ENCODE results near the gene DHFR.
"Not testable (repeated sequence)": the region's sequence is repeated elsewhere in the genome, so short reads cannot be mapped to it uniquely, and the experiment has no call there.

Gene DHFR

DNA sequence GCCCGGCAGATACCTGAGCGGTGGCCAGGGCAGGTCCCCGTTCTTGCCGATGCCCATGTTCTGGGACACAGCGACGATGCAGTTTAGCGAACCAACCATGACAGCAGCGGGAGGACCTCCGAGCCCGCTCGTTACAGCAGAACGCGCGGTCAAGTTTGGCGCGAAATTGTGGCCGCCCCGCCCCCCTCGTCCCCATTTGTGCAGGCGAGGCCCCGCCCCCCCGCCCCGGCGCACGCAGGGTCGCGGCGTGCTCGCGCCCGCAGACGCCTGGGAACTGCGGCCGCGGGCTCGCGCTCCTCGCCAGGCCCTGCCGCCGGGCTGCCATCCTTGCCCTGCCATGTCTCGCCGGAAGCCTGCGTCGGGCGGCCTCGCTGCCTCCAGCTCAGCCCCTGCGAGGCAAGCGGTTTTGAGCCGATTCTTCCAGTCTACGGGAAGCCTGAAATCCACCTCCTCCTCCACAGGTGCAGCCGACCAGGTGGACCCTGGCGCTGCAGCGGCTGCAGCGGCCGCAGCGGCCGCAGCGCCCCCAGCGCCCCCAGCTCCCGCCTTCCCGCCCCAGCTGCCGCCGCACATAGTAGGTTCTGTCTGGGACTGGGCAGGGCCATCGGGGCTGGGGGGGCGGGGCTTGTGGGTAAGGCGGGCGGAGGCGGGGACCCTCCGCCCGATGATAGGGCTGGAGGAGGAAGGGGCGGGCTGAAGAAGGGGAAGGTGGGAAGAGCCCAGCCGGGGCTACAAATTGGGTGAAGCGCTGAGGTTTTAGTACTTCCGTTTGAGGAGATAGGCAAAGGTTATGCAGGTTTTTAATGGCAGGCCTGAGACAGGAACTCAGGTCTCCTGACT lies at the start of gene DHFR, which contains the start of gene MSH3:
Gene DHFR (minus strand): TSS at position 593 of the 840 bp plus-strand sequence. CDS start 494 bp downstream, at position 99.
Gene MSH3 (plus strand): TSS at position 262 of the 840 bp plus-strand sequence. CDS start 76 bp downstream, at position 338.
- peak; percentile 95 for DNase-seq

DNA sequence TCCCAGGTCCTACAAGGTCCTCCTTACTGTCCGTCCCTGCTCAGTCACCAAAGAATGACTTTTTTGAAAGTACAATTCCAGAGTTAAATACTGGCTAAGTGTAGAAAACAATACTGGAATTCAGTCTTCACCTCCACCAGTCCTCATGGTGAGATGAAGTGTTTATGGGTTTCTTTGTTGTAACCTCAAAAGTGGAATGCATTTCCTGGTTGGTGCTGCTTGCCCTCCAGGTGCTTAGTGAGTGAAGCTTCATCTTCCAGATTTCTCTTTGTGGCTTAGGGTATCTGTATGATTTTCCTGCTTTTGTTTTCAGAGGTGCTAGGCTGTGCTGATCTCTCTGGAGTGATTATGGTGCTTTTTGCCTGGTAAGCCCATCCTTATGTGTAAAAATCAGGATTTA lies 49.4 kb upstream of the DHFR start:
- no peak for DNase-seq

DNA sequence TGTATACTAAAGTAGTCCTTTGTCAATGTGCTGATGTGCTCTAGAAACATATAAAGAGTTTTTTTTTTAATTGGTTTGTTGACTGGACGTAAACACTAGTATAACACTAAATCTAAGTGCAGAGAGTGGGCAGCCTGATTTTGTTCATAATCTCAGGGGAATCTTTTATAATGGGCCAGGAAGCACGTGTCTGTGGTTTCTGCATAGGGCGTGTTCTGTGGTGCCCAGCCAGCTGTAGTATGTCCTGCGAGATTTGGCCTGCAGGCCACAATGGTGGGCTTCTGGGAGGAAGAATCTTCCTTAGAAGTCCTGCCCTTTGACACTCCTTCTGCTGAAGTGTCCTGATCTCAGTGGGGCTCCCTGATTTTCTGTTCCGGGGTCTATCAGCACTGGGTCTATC lies 49.0 kb upstream of the DHFR start:
- DNase-seq, result no peak

DNA sequence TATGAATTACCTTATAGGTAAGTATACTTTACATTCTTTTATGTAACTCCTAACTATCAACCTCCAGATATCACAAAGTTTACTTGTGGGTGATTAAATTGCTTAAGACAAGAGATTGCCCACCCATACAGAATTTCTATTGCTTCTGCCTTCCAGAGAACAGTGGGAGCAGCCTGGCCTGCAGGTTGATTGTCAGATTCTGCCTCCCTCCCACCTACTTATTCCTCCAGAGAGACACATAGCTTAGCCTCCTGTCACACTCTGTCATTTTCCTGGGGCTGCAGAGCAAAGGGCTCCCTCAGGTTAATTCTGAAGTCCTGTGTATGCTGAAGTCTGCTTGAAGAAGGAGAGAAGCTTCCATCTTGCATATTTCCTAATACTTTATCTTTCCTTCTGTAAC lies 48.5 kb upstream of the DHFR start:
- no peak for DNase-seq

DNA sequence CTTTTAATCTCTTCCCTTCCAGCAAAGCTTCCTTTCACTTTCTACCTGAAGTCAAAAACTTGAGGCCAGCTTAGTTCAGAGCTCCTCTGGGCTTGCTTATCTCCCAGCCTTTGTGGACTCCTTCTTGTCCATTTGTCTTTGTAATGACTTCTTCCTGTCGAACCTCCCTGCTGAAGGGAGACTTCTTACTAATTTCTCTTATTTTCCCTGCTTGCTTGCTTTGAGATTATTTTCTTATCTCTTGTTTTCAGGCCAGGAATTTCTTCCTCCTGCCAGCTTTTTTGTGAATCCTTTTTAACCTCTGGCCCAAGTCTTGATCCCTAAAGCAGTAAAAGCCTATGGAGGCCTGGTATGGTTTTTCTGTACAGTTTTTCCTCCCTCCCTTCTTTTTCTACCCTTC lies 46.8 kb upstream of the DHFR start:
- DNase-seq, result no peak

DNA sequence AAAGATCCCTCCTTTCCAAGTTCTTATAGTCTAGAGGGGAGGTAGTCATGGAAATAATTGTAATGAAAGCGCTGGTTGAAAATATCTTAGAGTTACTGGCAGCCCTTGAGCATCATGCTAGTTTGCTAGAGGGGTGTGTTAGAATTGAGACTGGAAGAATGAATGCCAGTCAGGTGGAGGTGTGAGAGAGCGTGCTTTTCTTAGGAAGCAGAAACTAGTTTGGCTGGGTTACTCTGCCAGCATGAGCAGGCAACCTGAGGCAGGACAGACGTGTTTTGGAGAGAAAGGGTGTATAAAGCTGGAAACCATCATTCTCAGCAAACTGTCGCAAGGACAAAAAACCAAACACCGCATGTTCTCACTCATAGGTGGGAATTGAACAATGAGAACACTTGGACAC lies 43.6 kb upstream of the DHFR start:
- no peak for DNase-seq

DNA sequence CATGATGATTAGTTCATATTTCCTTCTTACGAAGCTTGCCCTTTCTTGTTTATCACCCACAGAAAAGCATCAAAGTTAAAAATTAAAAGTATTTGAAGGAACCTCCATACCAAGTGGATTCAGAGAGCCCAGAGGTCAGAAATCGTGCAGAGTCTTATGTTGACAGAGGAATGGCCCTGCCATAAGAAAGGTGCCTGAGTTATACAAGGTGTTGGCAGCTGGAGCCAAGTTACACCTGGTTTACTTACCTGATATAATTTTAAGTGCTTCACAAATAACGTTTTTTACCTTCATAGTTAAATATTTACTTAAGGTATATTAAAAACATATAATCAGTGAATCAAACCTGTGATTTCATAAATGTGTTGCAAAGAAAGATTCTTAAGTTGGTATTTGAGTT lies 42.3 kb upstream of the DHFR start:
- DNase-seq, result no peak

DNA sequence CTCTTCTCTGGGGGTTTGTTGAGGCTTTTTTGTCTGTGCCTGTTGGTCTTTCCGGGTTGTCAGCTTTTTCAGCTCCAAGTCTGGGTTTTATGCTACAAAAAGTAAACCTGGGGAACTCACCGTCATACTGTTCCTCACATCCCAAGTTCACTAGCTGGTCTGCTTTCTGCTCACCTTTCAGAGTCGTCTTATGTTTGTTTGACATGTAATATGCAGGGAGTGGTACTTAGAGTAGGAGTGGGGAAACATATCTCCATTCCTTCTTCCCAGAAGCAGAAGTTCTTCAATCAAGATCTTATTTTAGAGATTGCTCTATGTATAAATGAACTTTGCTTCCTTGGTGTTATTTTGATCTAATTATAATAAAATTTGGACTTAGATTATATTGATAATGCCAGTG lies 41.7 kb upstream of the DHFR start:
- no peak for DNase-seq

DNA sequence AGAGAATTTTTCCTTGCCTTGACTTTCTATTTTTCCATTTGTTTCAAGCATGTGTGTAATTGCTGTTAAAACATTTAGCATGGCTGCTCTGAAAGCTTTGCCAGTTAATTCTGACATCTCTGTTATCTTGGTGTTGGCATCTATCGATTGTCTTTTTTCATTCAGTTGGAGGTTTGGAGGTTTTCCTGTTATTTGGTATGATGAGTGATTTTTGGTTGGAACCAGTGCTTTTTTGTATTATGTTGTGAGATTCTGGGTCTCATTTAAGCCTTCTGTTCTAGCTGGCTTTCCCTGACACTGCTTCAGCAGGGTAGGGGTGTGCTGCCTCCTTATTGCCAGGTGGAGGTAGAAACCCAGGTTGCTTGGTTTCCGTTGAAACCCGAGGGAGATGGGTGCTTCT lies 40.9 kb upstream of the DHFR start:
- DNase-seq, result no peak

DNA sequence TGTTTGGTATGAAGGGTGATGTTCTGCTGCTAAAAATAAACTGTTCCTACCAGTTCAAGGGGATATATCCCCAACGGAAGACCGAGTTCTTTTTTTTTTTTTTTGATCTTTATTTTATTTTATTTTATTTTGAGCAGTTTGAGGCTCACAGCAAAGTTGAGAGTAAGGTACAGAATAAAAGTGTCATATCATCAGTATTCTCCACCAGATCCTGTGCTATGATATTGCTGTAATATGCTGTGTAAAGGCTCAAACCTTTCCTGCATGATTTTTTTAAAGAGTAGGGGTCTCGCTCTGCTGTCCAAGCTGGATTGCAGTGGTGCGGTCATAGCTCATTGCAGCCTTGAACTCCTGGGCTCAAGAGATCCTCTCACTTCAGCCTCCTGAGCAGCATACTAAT lies 34.8 kb upstream of the DHFR start:
- DNase-seq, result no peak

DNA sequence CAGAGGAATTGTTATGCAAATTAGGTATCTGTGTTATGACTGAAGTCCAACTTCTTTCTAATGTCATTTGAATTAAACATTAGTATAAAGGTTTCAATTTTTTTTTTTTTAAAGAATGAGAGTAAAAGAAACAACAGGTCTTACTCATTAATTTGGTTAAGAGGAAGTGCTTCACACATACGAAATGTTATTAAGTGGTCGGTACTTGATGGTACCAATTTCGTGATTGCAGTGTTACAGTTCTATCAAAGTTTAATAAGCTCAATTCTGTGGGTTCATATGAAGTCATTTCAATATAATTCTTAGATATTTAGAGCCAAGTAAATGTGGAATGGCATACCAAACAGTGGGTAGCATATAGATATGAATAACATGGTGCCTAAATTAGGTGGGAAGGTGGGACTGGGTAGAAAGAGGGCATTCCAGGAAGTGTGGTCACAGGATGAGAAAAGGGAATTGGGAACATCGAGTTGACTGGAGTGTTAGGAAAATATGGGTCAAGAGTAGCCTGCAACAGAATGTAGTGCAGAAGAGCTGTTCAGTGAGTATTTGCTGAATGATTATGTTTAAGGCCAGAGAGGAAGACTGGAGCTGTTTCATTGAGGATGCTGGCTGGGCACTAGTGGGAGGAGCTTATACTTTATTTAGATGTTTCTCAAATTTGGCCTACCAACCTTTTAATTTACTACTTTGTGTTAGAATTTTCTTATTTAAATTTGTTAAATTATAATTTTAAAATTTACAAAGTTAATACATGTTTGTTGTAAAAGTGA lies 34.1 kb upstream of the DHFR start:
- no peak for DNase-seq

DNA sequence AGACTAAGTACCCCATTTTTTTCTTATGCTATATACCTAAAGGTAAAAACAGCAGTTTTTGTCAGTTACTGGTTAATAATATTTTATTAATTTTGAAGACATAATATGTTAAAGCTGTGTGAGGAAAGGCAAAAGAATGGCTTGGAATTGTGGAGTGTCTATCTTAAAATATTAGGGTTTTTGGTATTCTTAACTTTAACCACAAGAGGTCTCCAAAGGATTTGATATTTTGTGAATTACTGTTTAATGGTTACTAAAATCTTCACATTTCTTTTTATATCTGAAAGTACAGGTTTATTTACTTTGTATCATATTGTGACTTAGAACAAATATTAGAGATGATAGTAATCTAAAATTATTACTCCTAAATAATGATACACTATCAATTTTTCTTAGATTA lies 32.0 kb upstream of the DHFR start:
- DNase-seq, result no peak

DNA sequence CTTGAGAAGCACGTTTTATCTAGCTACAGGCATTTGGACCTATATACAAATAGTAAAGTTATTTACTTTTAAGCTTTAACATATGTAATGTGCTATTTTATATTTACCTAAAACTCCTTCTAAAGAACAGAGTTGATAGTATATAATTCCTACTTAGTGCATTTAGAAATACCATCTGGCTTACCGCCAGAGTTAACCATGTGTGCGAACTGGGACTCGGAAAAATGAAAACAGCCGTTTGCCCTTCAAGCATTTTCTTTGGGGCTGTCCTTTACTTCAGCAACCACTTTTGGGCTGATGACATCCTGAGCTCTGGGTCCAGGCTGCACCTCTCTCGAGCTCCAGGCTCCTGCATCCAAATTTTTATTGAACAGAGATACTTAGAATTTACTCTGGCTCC lies 21.9 kb upstream of the DHFR start:
- DNase-seq, result no peak

DNA sequence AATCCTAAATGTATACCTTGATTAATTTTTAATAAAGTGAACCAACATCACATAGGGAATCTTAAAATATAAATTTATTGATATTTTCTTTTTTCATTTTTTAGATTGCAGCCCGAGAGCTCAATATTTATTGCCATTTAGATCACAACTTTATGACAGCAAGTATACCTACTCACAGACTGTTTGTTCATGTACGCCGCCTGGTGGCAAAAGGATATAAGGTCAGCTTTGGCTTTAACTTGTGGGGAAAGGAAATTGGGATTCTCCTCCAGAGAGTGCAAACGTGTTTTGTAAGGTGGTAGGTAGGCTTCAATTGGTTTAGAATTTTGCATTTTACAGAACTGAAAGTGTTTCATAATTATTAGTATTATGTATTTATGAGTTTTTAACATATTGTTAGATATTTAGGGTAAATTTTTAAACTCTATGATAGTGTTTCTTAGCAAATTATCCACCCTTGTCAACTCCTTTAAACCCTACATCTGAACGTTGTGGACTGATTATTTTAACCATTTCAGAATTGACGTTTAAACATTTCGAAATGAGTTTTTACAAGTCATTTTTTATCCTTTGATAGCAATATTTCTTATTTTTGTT lies 17.5 kb upstream of the DHFR start:
- DNase-seq, result peak; percentile 57

DNA sequence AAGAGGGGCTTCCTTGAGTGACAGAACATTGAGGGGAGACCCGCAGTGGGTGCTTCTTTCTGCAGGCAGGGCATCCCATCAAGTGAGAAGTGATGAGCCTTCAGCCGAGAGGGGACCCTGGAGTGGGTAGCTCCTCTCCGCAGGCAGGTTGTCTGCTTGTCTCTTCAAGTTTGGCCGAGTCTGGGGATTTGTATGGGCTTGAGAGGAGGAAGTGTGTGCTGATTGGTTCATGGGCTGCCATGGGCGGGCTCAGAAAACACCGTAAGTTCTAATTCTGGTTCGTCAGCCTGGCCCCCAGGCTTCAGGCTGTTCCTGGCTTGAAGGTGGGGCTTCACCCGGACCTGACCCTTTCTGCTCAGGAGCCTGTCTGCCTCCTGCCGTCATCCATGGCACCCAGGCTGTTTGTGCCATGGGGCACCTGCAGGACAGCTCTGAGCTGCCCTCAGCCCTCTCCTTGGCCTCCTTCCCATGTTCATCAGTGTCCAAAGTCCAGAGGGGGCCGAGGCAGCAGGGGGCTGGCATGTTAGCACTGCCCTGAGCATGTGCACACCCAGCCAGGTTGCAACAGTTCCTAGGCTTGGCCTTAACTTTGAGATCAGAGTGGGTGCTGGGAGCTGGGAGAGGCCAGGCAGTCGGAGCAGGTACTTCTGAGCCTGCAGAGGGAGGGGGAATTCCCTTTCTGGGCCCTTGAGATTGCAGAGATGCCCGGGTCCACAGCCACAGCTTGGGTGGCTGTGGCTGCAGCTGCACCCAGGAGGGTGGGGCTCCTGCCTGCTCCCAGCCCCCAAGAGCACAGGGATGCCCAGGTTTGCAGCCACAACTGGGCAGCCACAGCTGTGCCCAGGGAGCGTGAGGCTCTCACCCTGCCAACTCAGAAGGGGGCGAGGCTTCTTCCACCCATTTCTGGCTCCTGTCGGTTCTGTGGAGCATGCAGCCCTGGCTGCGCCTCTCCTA lies 13.5 kb upstream of the DHFR start:
- DNase-seq, result no peak

DNA sequence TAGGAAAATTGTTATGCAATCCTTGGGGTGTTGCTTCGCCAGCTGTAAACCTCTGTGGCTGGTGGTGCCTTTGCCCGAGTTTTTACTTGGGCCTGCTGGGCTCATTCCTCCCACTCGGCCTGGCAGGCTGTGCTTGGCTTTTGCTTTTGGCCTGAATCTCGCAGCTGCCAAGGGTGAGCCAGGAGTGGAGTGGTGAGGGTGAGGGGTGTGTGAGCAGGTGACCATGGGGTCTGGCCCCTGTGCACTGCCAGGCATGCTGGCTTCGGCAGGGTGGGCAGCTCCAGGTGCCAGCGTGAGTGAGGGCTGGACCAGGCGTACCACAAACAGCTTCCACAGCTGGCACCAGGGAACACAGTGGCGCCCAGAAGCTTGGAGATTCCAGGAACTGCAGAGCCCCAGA lies 12.6 kb upstream of the DHFR start:
- no peak for DNase-seq

DNA sequence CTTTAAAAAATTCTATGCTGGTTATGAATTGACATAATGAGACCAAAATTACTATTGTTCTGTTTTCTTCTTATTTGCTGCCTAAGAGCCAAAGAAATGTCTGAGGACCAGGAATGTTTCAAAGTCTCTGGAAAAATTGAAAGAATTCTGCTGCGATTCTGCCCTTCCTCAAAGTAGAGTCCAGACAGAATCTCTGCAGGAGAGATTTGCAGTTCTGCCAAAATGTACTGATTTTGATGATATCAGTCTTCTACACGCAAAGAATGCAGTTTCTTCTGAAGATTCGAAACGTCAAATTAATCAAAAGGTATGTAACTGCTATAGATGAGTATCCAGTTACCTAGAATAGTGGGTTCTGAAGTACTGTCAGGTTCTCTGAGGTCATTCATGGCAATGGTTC lies 10.3 kb upstream of the DHFR start:
- no peak for DNase-seq

DNA sequence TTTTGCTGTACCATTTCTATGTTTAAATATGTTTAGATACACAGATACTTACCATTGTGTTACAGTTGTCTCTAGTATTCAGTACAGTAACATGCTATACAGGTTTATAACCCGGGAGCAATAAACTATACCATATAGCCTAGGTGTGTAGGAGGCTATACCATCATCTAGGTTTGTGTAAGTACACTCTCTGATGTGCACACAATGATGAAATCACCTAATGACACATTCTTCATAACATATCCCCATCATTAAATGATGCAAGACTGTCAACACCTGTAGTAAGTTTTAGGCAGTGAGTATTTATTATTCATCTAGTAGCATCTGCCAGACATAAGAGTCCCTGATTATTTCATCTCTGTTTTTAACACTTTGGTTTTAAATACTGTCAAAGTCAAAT lies 7.3 kb upstream of the DHFR start:
- DNase-seq, result no peak

DNA sequence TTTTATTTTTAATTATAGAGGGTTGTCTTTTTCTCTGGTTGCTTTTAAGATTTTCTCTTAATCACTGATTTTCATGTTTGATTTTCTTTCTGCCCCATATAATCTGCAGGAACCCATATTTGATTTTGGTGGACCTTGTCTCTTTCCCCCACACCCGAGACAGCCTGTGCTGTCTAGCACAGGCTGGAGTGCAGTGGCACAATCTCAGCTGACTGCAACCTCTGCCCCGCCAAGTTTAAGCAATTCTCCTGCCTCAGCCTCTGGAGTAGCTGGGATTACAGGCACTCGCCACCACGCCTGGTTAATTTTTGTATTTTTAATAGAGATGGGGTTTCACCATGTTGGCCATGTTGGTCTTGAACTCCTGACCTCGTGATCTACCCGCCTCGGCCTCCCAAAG lies 5.9 kb upstream of the DHFR start:
- DNase-seq, result not testable (repeated sequence)

DNA sequence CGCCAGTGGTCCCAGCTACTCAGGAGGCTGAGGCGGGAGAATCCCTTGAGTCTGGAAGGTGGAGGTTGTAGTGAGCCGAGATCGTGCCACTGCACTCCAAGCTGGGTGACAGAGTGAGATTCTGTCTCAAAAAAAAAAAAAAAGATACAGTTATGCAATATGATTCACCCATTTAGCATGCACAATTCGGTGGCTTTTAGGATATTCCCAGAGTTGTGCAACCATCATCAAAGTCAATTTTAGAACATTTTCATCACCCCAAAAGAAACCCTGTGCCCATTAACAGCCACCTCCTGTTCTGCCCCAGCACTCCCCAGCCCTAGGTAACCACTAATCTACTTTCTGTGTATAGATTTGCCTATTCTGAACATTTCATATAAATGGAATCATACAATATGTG lies 4.3 kb upstream of the DHFR start:
- DNase-seq, result no peak

DNA sequence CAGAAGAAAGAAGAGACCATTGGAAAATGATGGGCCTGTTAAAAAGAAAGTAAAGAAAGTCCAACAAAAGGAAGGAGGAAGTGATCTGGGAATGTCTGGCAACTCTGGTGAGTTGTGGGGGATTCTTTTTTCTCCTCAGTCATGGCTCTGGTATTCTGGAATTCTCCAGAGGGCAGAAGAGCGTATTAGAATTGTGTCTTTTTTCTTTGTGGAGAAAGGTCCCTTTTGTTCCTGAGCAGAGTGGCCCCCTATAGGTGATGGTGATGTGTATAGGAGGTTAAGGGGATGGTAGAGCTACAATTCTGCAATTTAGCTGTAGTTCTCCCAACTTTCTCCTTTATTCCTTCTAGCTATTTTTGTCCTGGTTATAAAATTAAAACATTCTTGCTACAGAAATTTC lies 1.6 kb upstream of the DHFR start:
- DNase-seq, result no peak

DNA sequence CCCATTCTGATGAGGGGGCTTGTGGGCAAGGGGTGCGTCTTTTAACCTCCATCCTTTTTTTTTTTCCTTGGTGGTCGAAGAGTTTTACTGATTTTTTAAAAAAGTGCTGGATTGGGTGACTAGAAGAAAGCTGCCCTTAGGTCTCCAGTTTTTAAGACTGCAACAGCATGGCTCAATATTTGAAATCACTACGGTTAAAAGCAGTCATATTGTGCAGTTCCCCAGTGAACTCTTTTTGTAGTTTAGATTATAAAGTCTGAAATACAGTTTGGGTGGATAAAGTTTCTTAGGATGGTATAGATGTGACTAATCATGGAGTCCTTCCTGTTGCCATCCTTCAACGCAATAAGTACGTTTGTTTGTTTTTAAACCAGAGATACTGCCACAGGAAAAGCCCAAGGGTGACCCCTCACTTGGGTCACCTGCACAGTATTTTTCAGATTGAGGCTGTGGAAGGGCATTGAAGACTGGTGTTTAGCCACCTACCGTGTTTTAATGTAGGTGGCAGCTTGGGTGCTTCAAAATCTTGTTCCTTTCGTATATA lies 520 bp upstream of the DHFR start:
- no peak for DNase-seq

DNA sequence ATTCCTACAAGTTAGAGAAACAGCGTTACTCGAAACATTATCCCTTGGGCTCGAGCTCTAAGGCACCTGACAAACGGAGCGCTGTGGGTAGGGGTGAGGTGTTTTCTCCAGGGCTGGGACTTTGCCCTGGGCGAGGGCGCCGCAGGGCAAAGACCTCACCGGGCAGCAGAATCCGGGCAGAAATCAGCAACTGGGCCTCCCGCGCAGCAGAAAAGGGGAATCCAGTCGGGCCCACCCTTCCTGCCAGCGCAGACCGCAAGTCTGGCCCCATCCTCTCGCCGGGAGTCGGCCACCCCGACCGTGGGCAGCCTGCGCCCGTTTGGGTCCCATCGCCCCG lies 761 bp downstream of the DHFR start:
- DNase-seq, result no peak

Measured in NCI-H1694 (cell line).